ENCODE measurements around the gene SUPT3H.

Gene SUPT3H

DNA sequence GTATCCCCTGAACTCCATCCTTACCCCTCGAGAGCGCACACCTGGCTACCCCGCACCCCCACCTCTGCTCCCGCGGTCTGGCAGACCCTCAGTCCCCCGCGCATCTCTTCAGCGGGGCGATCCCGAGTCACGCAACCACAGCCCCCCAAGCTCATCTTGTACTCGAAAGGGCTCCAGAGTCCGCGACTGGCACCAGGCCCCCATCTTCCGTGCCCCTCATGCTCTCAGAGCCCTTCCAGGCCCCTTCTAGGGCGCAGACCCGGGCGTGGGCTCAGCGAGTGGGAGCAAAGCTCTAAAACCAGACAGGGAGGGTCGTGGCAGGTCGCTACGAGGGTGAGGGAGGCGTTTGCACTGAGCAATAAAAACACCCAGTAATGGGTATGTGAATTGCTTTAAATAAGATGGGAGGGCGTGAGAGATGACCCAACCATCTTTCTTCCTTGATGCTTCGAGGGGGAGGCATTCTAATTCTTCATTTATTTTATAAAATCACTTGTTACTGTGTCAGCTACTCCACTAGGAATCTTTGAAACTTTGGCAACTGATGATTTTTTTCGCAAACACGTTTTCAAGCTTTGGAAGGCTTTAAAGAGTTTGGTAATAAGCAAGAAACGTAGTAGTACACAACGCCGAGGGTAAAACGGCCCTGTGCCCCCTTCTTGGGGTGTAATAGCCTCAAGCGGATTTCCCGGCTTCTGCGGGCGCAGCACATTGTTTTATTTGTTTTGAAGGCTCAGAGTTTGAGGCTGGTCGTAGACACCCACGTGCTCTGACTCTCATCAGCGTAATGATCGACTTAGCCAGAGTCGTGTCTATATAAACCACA is 42.6 kb upstream of the SUPT3H start:
- DNase-seq (ENCODE audit: insufficient read length, low spot score) (no peak), FAIRE-seq (no peak)
- no peak for TF ChIP-seq POLR2AphosphoS5 (IDR thresholded peaks at IDR 0.05; ENCODE audit: low read depth, low read length)
- TF ChIP-seq POLR2A (IDR thresholded peaks at IDR 0.05; ENCODE audit: low read depth, low read length): no peak
- TF ChIP-seq SPI1 (IDR thresholded peaks at IDR 0.05; ENCODE audit: low read depth, low read length): no peak
- no peak for TF ChIP-seq PAX5 (IDR thresholded peaks at IDR 0.05; ENCODE audit: insufficient read depth, low read length, severe bottlenecking)
- TF ChIP-seq TAF1 (IDR thresholded peaks at IDR 0.05; ENCODE audit: low read depth, low read length): no peak
- no peak for TF ChIP-seq POU2F2 (IDR thresholded peaks at IDR 0.05; ENCODE audit: low read depth, low read length)

DNA sequence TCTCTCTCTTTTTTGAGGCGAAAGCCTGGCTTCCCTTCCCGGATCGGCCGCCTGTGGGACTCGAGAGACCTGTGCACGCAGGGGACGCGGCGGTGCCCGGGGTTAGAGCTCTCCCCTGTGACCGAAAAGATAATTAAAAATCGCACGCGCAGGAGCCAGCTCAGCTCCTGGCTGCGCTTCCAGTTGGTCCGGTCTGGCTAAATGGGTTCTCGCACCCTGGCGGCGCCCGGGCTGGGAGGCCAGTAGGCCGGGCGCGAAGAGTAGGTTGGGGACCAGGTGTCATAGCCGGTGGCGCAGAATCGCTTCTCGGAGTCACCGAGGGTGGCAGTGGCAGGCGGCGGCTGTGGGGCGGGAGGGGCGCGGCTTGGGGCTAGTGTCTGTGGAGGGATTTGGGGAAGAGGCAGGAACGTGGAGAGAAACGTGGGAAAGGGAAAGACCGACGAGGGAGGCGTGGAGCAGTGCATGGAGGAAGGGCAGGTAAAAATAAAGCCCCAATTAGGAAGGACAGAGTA is 41.9 kb upstream of the SUPT3H start:
- DNase-seq (ENCODE audit: insufficient read length, low spot score) (no peak), FAIRE-seq (no peak)
- no peak for TF ChIP-seq PAX5 (IDR thresholded peaks at IDR 0.05; ENCODE audit: insufficient read depth, low read length, severe bottlenecking)
- no peak for TF ChIP-seq POLR2AphosphoS5 (IDR thresholded peaks at IDR 0.05; ENCODE audit: low read depth, low read length)
- TF ChIP-seq TAF1 (IDR thresholded peaks at IDR 0.05; ENCODE audit: low read depth, low read length): no peak
- TF ChIP-seq SPI1 (IDR thresholded peaks at IDR 0.05; ENCODE audit: low read depth, low read length): no peak
- TF ChIP-seq POU2F2 (IDR thresholded peaks at IDR 0.05; ENCODE audit: low read depth, low read length): no peak
- no peak for TF ChIP-seq POLR2A (IDR thresholded peaks at IDR 0.05; ENCODE audit: low read depth, low read length)

- no peak for TF ChIP-seq PAX5 (IDR thresholded peaks at IDR 0.05; ENCODE audit: insufficient read depth, low read length, severe bottlenecking)
- no peak for TF ChIP-seq SPI1 (IDR thresholded peaks at IDR 0.05; ENCODE audit: low read depth, low read length)
- TF ChIP-seq POLR2A (IDR thresholded peaks at IDR 0.05; ENCODE audit: low read depth, low read length): no peak
- no peak for TF ChIP-seq TAF1 (IDR thresholded peaks at IDR 0.05; ENCODE audit: low read depth, low read length)
- no peak for TF ChIP-seq POLR2AphosphoS5 (IDR thresholded peaks at IDR 0.05; ENCODE audit: low read depth, low read length)
- no peak for TF ChIP-seq POU2F2 (IDR thresholded peaks at IDR 0.05; ENCODE audit: low read depth, low read length)
- DNase-seq (ENCODE audit: insufficient read length, low spot score): no peak
- FAIRE-seq: no peak
Measured at GRCh38 chr6:45417436-45417835, 39.7 kb upstream of the SUPT3H start.

- DNase-seq (ENCODE audit: insufficient read length, low spot score) (no peak), FAIRE-seq (no peak)
- no peak for TF ChIP-seq POU2F2 (IDR thresholded peaks at IDR 0.05; ENCODE audit: low read depth, low read length)
- no peak for TF ChIP-seq PAX5 (IDR thresholded peaks at IDR 0.05; ENCODE audit: insufficient read depth, low read length, severe bottlenecking)
- TF ChIP-seq TAF1 (IDR thresholded peaks at IDR 0.05; ENCODE audit: low read depth, low read length): no peak
- no peak for TF ChIP-seq POLR2AphosphoS5 (IDR thresholded peaks at IDR 0.05; ENCODE audit: low read depth, low read length)
- TF ChIP-seq POLR2A (IDR thresholded peaks at IDR 0.05; ENCODE audit: low read depth, low read length): no peak
- no peak for TF ChIP-seq SPI1 (IDR thresholded peaks at IDR 0.05; ENCODE audit: low read depth, low read length)
Measured at GRCh38 chr6:45416700-45417099, 39.0 kb upstream of the SUPT3H start.

GRCh38 chr6:45415788-45416518 is 38.2 kb upstream of the SUPT3H start:
- TF ChIP-seq POLR2AphosphoS5 (IDR thresholded peaks at IDR 0.05; ENCODE audit: low read depth, low read length): no peak
- TF ChIP-seq TAF1 (IDR thresholded peaks at IDR 0.05; ENCODE audit: low read depth, low read length): no peak
- no peak for TF ChIP-seq POLR2A (IDR thresholded peaks at IDR 0.05; ENCODE audit: low read depth, low read length)
- TF ChIP-seq PAX5 (IDR thresholded peaks at IDR 0.05; ENCODE audit: insufficient read depth, low read length, severe bottlenecking): no peak
- TF ChIP-seq SPI1 (IDR thresholded peaks at IDR 0.05; ENCODE audit: low read depth, low read length): no peak
- TF ChIP-seq POU2F2 (IDR thresholded peaks at IDR 0.05; ENCODE audit: low read depth, low read length): no peak
- DNase-seq (ENCODE audit: insufficient read length, low spot score) (no peak), FAIRE-seq (no peak)

DNA sequence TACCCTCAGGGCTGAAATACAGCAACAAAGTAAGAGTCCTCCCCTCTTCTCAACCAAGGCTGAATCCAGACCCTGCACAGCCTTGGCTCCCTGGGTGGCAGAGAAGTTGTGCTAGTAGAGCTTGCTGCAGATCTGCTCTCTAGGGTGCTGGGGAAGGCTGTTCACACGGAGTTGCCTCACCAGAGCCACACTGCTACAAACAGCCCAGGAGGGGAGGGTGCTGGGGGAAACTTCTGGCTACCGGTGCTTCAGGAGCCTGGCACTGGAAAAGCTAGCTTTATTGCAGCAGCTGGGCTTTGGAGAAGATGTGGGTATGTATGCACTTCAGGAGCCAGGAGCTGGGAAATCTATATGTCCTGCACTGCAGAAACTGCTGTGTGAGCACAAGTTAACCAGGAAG is 37.6 kb upstream of the SUPT3H start:
- no peak for FAIRE-seq
- DNase-seq (ENCODE audit: insufficient read length, low spot score): no peak
- TF ChIP-seq PAX5 (IDR thresholded peaks at IDR 0.05; ENCODE audit: insufficient read depth, low read length, severe bottlenecking) (no peak), POU2F2 (IDR thresholded peaks at IDR 0.05; ENCODE audit: low read depth, low read length) (no peak), POLR2A (IDR thresholded peaks at IDR 0.05; ENCODE audit: low read depth, low read length) (no peak), POLR2AphosphoS5 (IDR thresholded peaks at IDR 0.05; ENCODE audit: low read depth, low read length) (no peak), SPI1 (IDR thresholded peaks at IDR 0.05; ENCODE audit: low read depth, low read length) (no peak), TAF1 (IDR thresholded peaks at IDR 0.05; ENCODE audit: low read depth, low read length) (no peak)

GRCh38 chr6:45411959-45412358 is 34.2 kb upstream of the SUPT3H start:
- DNase-seq (ENCODE audit: insufficient read length, low spot score) (no peak), FAIRE-seq (no peak)

DNA sequence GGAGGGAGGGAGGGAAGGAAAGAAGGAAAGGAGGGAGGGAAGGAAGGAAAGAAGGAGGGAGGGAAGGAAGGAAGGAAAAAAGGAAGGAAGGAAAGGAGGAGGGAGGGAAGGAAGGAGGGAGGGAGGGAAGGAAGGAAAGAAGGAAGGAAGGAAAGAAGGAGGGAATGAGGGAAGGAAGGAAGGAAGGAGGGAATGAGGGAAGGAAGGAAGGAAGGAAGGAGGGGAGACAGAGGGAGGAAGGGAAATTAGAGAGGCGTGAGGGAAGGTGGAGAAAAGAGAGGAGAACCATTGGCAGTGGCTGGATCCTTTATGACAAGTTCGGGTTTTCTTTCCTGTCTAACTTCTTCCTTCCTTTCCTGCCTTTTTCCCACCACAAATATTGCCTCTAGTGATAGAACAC is 22.3 kb upstream of the SUPT3H start:
- TF ChIP-seq PAX5 (IDR thresholded peaks at IDR 0.05; ENCODE audit: insufficient read depth, low read length, severe bottlenecking) (no peak), SPI1 (IDR thresholded peaks at IDR 0.05; ENCODE audit: low read depth, low read length) (no peak), TAF1 (IDR thresholded peaks at IDR 0.05; ENCODE audit: low read depth, low read length) (no peak), POLR2A (IDR thresholded peaks at IDR 0.05; ENCODE audit: low read depth, low read length) (no peak), POLR2AphosphoS5 (IDR thresholded peaks at IDR 0.05; ENCODE audit: low read depth, low read length) (no peak), POU2F2 (IDR thresholded peaks at IDR 0.05; ENCODE audit: low read depth, low read length) (no peak)
- no peak for FAIRE-seq
- no peak for DNase-seq (ENCODE audit: insufficient read length, low spot score)

More at GRCh38 chr6:45411959-45412358, 34.2 kb upstream of the SUPT3H start:
- TF ChIP-seq PAX5 (IDR thresholded peaks at IDR 0.05; ENCODE audit: insufficient read depth, low read length, severe bottlenecking): no peak
- no peak for TF ChIP-seq POU2F2 (IDR thresholded peaks at IDR 0.05; ENCODE audit: low read depth, low read length)
- no peak for TF ChIP-seq SPI1 (IDR thresholded peaks at IDR 0.05; ENCODE audit: low read depth, low read length)
- no peak for TF ChIP-seq TAF1 (IDR thresholded peaks at IDR 0.05; ENCODE audit: low read depth, low read length)
- TF ChIP-seq POLR2AphosphoS5 (IDR thresholded peaks at IDR 0.05; ENCODE audit: low read depth, low read length): no peak
- no peak for TF ChIP-seq POLR2A (IDR thresholded peaks at IDR 0.05; ENCODE audit: low read depth, low read length)
